Measurements from ENCODE around the gene DGKZ.

GRCh38 chr11:46315783-46316563 lies 31.3 kb upstream of the DGKZ start:
- TF ChIP-seq, protein P1, sequence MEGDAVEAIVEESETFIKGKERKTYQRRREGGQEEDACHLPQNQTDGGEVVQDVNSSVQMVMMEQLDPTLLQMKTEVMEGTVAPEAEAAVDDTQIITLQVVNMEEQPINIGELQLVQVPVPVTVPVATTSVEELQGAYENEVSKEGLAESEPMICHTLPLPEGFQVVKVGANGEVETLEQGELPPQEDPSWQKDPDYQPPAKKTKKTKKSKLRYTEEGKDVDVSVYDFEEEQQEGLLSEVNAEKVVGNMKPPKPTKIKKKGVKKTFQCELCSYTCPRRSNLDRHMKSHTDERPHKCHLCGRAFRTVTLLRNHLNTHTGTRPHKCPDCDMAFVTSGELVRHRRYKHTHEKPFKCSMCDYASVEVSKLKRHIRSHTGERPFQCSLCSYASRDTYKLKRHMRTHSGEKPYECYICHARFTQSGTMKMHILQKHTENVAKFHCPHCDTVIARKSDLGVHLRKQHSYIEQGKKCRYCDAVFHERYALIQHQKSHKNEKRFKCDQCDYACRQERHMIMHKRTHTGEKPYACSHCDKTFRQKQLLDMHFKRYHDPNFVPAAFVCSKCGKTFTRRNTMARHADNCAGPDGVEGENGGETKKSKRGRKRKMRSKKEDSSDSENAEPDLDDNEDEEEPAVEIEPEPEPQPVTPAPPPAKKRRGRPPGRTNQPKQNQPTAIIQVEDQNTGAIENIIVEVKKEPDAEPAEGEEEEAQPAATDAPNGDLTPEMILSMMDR (IDR thresholded peaks at IDR 0.05) = no peak
- no peak for TF ChIP-seq POLR2A (IDR thresholded peaks at IDR 0.05)

Measured in Peyer's patch (tissue), 4 donors.